ENCODE measurements around the gene PPP1R37.

The PPP1R37 gene

GRCh38 chr19:45092747-45093678, at the start of gene PPP1R37:
Gene PPP1R37, plus strand, starts transcription at chr19:45093179. Its CDS starts 147 bp downstream, at chr19:45093326.
- Histone ChIP-seq H3K9me3 (ENCODE audit: control insufficient read depth, insufficient read depth, low read length) (no peaks in the 10 kb centered on the region), H3K36me3 (ENCODE audit: insufficient read depth, low read length) (peaks cover 6% of the 10 kb centered on the region), H3K9ac (ENCODE audit: low read depth, low read length) (peak within 1 kb of the TSS; percentile 75), H3K4me1 (ENCODE audit: insufficient read depth, low read length) (peaks cover 9% of the 10 kb centered on the region)

GRCh38 chr19:45045671-45046353, 47.2 kb upstream of the PPP1R37 start:
- no peaks in the 10 kb centered on the region for H3K9me3 ChIP-seq (ENCODE audit: control insufficient read depth, insufficient read depth, low read length)
- H3K9ac ChIP-seq (ENCODE audit: low read depth, low read length), result no peak overlapping the region
- 0 out of 2 replicates have a peak, but pooled peaks cover 5% of the 10 kb centered on the region for H3K4me1 ChIP-seq (ENCODE audit: insufficient read depth, low read length)
- H3K36me3 ChIP-seq (ENCODE audit: insufficient read depth, low read length), result peaks cover 9% of the 10 kb centered on the region

DNA sequence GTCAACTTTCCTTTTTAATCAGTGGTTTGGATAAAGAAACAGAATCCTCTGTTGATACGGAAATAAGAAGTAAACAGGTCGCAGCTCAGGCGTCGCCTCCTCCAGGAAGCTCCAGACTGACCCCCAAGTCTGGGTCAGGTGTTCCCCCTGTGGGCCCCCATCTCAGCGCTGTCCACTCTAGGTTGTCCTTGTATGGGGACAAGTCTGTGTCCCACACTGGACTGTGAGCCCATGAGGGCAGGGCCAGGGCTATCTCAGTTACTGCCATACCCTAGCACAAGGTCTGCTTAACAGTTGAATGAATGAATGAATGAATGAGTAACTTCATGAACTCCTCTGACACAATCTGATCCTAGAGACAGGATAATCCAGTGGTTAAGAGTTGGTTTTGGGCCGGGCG, 46.6 kb upstream of the PPP1R37 start:
- Histone ChIP-seq H3K4me1 (ENCODE audit: insufficient read depth, low read length) (0 out of 2 replicates have a peak, but pooled peaks cover 5% of the 10 kb centered on the region), H3K9ac (ENCODE audit: low read depth, low read length) (no peak overlapping the region), H3K9me3 (ENCODE audit: control insufficient read depth, insufficient read depth, low read length) (no peaks in the 10 kb centered on the region), H3K36me3 (ENCODE audit: insufficient read depth, low read length) (peaks cover 9% of the 10 kb centered on the region)

DNA sequence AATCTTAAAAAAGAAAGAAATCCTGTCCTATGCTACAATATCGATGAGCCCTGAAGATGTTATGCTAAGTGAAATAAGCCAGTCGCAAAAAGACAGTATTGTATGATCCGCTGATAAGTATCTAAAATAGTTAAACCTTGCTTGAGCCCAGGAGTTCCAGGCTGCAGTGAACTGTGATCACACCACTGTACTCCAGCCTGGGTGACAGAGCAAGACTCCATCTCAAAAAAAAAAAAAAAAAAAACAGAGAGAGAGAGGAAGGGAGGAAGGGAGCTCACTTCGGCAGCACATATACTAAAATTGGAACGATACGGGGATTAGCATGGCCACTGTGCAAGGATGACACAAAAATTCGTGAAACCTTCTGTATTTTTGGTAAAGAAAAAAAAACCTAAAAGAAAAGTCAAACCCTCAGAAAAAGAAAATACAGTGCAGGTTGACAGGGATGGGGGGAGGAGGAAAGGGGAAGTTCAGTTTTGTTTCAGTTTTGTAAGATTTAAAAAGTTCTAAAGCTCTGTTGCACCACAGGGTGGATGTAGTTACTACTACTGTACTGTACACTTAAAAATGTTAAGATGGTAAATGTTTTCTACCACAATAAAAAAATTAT, 45.7 kb upstream of the PPP1R37 start:
- H3K9me3 ChIP-seq (ENCODE audit: control insufficient read depth, insufficient read depth, low read length), result no peaks in the 10 kb centered on the region
- H3K36me3 ChIP-seq (ENCODE audit: insufficient read depth, low read length), result peaks cover 9% of the 10 kb centered on the region
- no peak overlapping the region for H3K9ac ChIP-seq (ENCODE audit: low read depth, low read length)
- 0 out of 2 replicates have a peak, but pooled peaks cover 5% of the 10 kb centered on the region for H3K4me1 ChIP-seq (ENCODE audit: insufficient read depth, low read length)

GRCh38 chr19:45049073-45049736, 43.8 kb upstream of the PPP1R37 start:
- Histone ChIP-seq H3K9ac (ENCODE audit: low read depth, low read length) (no peak overlapping the region), H3K4me1 (ENCODE audit: insufficient read depth, low read length) (0 out of 2 replicates have a peak, but pooled peaks cover 5% of the 10 kb centered on the region), H3K9me3 (ENCODE audit: control insufficient read depth, insufficient read depth, low read length) (no peaks in the 10 kb centered on the region), H3K36me3 (ENCODE audit: insufficient read depth, low read length) (peaks cover 14% of the 10 kb centered on the region)

DNA sequence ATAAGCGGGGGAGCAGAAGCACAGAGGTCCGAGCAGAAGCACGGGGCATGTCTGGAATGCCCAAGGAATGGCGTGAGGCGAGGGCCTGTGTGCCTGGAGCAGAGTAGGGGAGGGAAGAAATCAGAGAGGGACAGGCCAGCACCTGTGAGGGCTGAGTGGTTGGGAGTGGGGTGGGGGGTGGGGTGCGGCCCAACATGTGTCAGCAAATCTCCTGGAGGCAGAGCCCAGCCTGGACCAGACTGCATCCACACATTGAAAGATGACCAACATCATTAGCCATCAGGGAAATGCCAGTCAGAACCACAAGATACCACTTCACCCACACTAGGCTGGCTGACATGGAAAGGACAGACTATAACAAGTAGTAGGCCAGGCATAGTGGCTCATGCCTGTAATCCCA, 42.9 kb upstream of the PPP1R37 start:
- 0 out of 2 replicates have a peak, but pooled peaks cover 5% of the 10 kb centered on the region for H3K4me1 ChIP-seq (ENCODE audit: insufficient read depth, low read length)
- no peak overlapping the region for H3K9ac ChIP-seq (ENCODE audit: low read depth, low read length)
- peaks cover 8% of the 10 kb centered on the region for H3K36me3 ChIP-seq (ENCODE audit: insufficient read depth, low read length)

GRCh38 chr19:45051929-45052579, 40.9 kb upstream of the PPP1R37 start:
- 0 out of 2 replicates have a peak, but pooled peaks cover 5% of the 10 kb centered on the region for H3K4me1 ChIP-seq (ENCODE audit: insufficient read depth, low read length)
- no peaks in the 10 kb centered on the region for H3K9me3 ChIP-seq (ENCODE audit: control insufficient read depth, insufficient read depth, low read length)
- no peak overlapping the region for H3K9ac ChIP-seq (ENCODE audit: low read depth, low read length)
- peaks cover 12% of the 10 kb centered on the region for H3K36me3 ChIP-seq (ENCODE audit: insufficient read depth, low read length)

More for the DNA sequence above, 42.9 kb upstream of the PPP1R37 start:
- no peaks in the 10 kb centered on the region for H3K9me3 ChIP-seq (ENCODE audit: control insufficient read depth, insufficient read depth, low read length)

- Histone ChIP-seq H3K9me3 (ENCODE audit: control insufficient read depth, insufficient read depth, low read length) (no peaks in the 10 kb centered on the region), H3K36me3 (ENCODE audit: insufficient read depth, low read length) (peaks cover 29% of the 10 kb centered on the region), H3K9ac (ENCODE audit: low read depth, low read length) (no peak overlapping the region), H3K4me1 (ENCODE audit: insufficient read depth, low read length) (no peaks in the 10 kb centered on the region)
These were observed 36.1 kb upstream of the PPP1R37 start for GRCh38 chr19:45056831-45057230.

GRCh38 chr19:45057444-45057843, 35.5 kb upstream of the PPP1R37 start:
- Histone ChIP-seq H3K9me3 (ENCODE audit: control insufficient read depth, insufficient read depth, low read length) (no peaks in the 10 kb centered on the region), H3K4me1 (ENCODE audit: insufficient read depth, low read length) (no peaks in the 10 kb centered on the region), H3K36me3 (ENCODE audit: insufficient read depth, low read length) (peaks cover 34% of the 10 kb centered on the region), H3K9ac (ENCODE audit: low read depth, low read length) (no peak overlapping the region)

GRCh38 chr19:45058622-45059159, 34.3 kb upstream of the PPP1R37 start:
- H3K9ac ChIP-seq (ENCODE audit: low read depth, low read length), result no peak overlapping the region
- peaks cover 32% of the 10 kb centered on the region for H3K36me3 ChIP-seq (ENCODE audit: insufficient read depth, low read length)
- H3K9me3 ChIP-seq (ENCODE audit: control insufficient read depth, insufficient read depth, low read length), result no peaks in the 10 kb centered on the region
- H3K4me1 ChIP-seq (ENCODE audit: insufficient read depth, low read length), result no peaks in the 10 kb centered on the region

DNA sequence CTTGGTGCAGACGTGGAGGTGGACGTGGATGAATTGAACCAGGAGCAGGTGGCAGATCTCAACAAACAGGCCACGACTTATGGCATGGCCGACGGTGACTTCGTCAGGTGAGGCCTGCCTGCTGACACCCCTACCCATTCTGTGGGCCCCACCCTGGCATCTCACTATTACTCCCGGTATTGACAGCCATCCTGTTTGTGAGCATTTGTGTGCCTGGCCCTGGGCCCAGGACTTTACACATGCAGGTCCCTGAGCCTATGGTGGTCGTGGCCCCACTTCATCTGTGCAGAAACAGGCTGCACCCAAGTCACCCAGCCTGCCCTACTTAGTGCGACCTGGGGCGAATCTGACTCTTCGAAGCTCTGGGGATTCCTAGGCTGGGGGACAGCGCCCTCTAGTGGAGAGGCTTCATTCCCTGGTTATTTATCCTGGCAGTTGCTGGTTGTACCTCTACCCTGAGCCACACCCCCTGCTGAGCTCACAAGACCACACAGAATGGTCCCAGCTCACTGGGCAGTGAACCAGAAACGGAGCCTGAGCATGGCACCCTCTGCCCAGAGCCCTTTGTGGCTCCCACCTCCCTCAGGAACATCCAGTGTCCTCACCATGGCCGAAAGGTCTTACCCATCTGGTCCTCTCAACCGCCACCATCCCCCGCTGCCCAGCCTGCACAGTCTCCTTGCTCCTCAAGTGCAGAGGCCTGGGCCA, 33.6 kb upstream of the PPP1R37 start:
- no peak overlapping the region for H3K9ac ChIP-seq (ENCODE audit: low read depth, low read length)
- H3K36me3 ChIP-seq (ENCODE audit: insufficient read depth, low read length), result peaks cover 29% of the 10 kb centered on the region
- H3K9me3 ChIP-seq (ENCODE audit: control insufficient read depth, insufficient read depth, low read length), result no peaks in the 10 kb centered on the region
- no peaks in the 10 kb centered on the region for H3K4me1 ChIP-seq (ENCODE audit: insufficient read depth, low read length)

- Histone ChIP-seq H3K4me1 (ENCODE audit: insufficient read depth, low read length) (no peaks in the 10 kb centered on the region), H3K36me3 (ENCODE audit: insufficient read depth, low read length) (peaks cover 24% of the 10 kb centered on the region), H3K9me3 (ENCODE audit: control insufficient read depth, insufficient read depth, low read length) (no peaks in the 10 kb centered on the region), H3K9ac (ENCODE audit: low read depth, low read length) (no peak overlapping the region)
These were observed 31.0 kb upstream of the PPP1R37 start for GRCh38 chr19:45061965-45062364.
